NCI-H146 (cell line): Measurements from ENCODE around the gene SCP2D1.
"Not testable (repeated sequence)": the region's sequence is repeated elsewhere in the genome, so short reads cannot be mapped to it uniquely, and the experiment has no call there.

Source experiments
- DNase-seq: peaks from one replicate; lab custom pipeline; 2025; lab: John Stamatoyannopoulos, UW

Gene SCP2D1

GRCh38 chr20:18813483-18813882, at the start of gene SCP2D1:
TSS of gene SCP2D1 (plus strand) at chr20:18813783. CDS start at chr20:18813816, 33 bp downstream.
- DNase-seq, result no peak

- no peak for DNase-seq
Measured at GRCh38 chr20:18767676-18768075, 45.9 kb upstream of the SCP2D1 start.

- no peak for DNase-seq
Measured at GRCh38 chr20:18773566-18773965, 40.0 kb upstream of the SCP2D1 start.

DNA sequence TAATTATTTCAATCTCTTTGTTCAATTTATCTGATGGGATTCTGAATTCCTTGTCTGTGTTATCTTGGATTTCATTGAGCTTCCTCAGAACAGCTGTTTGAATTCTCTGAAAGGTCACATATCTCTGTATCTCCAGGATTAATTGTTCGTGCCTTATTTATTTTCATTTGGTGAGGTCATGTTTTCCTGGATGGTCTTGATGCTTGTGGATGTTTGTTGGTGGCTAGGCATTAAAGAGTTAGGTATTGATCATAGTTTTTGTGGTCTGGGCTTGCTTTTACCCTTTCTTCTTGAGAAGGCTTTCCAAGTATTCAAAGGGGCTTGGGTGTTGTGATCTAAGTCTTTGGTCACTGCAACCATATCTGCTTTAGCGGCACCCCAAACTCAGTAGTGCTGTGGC, 39.4 kb upstream of the SCP2D1 start:
- no peak for DNase-seq

DNA sequence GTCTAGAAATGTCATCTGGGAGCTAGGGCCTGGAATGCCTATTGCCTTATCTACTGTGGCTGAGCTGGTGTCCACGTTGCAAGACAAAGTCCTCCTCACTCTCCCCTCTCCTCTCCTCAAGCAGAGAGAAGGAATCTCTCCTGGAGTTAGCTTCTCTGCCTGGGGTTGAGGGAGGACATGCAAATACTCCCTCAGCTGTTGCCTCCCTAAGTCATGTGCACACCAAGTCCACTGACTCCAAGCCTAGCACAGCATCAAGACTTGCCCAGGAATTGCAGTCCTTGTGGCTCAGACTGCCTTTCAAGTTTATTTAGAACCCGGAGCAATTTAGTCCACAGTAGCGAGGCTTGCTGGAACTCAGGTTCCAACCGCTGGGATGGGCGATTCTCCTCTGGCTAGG, 38.0 kb upstream of the SCP2D1 start:
- no peak for DNase-seq

DNA sequence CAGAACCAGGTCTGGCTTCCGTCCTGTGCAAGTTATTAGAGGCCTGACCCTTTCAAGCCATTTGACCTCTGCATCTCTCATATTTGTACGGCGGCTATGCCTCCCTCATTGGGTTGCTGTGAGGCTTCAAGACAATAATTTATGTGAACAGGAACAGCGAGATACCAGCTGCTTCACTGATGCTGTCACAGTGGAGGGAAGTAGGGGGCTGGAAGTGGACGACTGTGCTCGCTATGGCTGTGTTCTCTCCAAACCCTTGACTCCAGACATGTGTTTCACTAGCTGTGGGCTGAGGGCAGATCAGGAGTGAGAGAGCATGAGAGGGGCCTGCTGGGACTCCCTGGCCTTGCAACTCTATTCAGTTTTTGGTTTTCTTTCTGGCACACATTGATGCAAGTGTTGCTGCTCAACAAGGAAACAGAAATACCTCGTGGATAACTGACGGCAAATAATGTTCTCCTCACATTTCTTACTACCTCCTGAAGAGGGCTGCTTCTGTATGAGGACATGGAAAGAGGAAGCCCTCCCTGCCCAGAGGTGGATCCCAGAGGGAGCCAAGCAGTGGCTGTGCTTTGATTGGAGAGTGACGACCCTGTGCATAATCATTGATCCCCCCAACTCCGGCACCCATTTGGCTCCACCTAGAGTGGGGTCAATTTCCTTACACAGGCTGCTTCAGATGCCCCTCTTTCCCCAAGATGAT, 34.7 kb upstream of the SCP2D1 start:
- no peak for DNase-seq

- no peak for DNase-seq
Measured at GRCh38 chr20:18780385-18781130, 33.0 kb upstream of the SCP2D1 start.

- no peak for DNase-seq
Measured at GRCh38 chr20:18781509-18781908, 32.1 kb upstream of the SCP2D1 start.

DNA sequence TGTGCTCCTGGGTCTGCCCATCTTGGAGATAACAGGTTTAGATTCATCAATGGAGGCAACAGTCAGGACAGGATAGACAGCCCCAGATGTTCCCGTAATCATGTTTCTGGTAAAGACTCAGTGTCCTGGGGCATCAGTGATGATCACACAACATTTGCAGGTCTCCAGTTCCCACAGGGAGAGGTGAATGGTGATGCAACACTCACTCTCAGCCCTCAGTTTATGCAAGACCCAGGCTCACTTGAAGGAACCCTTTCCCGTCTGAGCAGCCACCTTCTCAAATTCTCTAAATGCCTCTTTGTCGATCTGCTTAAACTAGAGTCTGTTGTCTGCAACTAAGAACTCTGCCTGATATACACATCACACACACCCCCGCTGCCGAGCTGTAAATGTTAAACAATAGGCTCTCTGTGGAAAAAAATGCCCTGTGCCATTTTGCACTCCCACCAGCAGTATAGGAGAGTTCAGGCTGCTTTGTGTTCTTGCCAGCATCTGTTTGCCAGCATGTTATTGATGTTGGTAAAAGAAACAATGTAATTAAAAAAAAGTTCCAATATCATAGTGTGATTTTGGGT, 30.1 kb upstream of the SCP2D1 start:
- no peak for DNase-seq

GRCh38 chr20:18787046-18787445, 26.5 kb upstream of the SCP2D1 start:
- not testable (repeated sequence) for DNase-seq

- no peak for DNase-seq
Measured at GRCh38 chr20:18788021-18788420, 25.6 kb upstream of the SCP2D1 start.

DNA sequence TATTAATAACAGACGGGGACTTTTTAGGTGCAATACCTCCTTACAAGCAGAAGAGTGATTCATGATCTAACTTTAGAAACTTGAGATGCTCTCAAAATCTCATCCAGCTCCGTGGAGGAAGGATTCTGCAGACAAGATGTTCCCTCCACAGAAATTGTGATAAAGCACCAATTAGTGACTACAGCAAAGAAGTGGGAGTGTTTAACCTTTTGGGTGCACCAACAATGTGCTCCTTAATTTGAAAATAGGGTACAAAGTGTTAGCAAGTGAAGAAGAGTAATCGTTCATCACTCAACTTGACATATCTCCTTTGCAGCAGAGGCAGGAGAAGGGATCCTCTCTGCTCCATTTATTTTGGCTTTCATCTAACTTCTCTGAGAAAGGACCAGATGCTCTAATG, 22.8 kb upstream of the SCP2D1 start:
- DNase-seq, result no peak

- peak; percentile 92 for DNase-seq
Measured at GRCh38 chr20:18793625-18794427, 19.8 kb upstream of the SCP2D1 start.

GRCh38 chr20:18794428-18794787, 19.2 kb upstream of the SCP2D1 start:
- no peak for DNase-seq

- DNase-seq, result no peak
Measured at GRCh38 chr20:18795366-18795765, 18.2 kb upstream of the SCP2D1 start.

DNA sequence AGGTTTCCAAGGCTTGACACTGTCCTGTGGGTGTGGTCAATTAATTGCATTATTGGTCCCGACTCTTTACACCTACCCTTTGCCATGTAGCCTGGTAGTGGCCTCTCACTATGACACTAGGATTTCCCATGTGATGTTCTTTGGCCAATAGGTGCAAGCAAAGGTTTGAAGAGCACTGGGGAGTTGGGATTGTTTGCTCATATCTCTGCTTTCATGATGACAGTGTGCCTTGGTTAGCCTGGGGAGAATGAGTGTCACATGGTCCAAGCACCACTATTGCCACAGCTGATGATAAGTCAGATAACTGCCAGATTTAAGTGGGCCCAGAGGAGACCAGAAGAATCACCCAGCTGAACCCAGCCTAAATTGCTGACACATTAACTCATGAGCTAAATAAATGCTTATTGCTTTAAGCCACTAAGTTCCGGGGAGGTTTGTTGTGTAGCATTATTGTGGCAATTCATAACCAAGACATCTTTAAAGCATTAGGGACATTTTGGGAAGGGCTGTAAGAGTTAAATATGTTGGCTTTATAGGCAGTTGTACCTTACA, 17.2 kb upstream of the SCP2D1 start:
- DNase-seq, result no peak

GRCh38 chr20:18801516-18801915, 12.1 kb upstream of the SCP2D1 start:
- DNase-seq, result no peak

DNA sequence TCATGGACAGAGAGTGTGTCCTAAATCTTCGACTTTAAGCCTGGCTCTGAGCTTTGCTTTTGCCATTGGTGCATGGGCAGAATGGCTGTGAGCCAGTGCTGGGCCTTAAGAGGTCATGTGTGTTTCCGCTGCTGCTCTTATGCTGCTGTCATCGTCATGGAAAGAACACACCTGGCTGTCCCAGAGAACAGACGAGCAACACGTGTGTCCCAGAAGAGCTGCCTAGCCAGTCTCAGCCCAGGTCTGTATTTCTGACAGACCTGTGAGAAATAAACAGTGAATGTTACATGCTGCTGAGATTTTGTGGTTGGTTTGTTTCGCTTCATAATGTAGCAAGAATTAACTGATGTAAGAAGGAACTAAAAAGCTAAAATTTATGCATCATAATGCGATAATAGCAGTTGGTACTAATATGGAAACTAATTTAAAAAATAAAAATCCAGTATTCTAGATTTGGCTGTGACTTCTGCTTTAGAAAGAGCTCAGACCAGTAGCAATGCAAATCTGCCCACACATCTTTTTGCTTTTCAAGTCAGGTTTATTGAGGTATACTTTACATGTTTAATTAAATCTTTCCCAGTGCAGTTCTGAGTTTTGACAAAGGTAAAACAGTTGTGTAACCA, 11.5 kb upstream of the SCP2D1 start:
- DNase-seq, result no peak

- no peak for DNase-seq
Measured at GRCh38 chr20:18805881-18806280, 7.7 kb upstream of the SCP2D1 start.

DNA sequence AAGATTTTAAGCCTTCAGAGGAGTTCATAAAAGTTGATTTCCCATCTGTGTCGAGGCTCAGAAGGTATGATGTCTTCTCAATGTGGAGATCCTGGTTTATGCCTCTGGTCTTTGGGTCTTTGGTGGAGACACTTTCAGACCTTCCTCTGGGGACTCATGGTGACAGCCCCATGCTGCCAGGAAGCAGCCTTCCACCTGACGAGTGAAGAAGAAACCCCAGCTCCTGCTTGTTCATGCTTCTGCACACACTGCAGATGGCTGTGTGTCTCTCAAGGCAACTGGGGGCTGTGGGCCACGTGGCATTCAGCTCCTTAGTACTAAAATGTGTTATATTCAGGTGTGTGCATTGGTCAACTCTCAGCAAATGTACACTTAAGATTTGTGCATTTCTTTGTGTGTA, 4.9 kb upstream of the SCP2D1 start:
- no peak for DNase-seq

- no peak for DNase-seq
Measured at GRCh38 chr20:18811186-18811585, 2.4 kb upstream of the SCP2D1 start.

- DNase-seq, result no peak
Measured at GRCh38 chr20:18811904-18812303, 1.7 kb upstream of the SCP2D1 start.
